GM13976 (cell line): ENCODE data around the gene FYN.
A peak's percentile ranks its signal among the peaks of the same experiment; 100 is the strongest.

Experiments used
- DNase-seq: peaks from one replicate; pipeline ENCODE4 v3.0.0; 2012; ENCODE audit warnings: low spot score
- CTCF ChIP-seq: IDR thresholded peaks from 2 replicates; pipeline ENCODE4 v1.5.1; 2012; ENCODE audit warnings: borderline replicate concordance, mild to moderate bottlenecking; ENCODE audit not compliant: insufficient read depth; ENCODE audit errors: extremely low read depth, missing control alignments, control extremely low read depth
- in situ Hi-C: fragments of 300-500 bp; cut with MboI; formaldehyde crosslinking; loops from one replicate; pipeline ENCODE4 v1.12.0; 2022; ENCODE audit warnings: low sequenced_read_pairs, mixed read lengths, inconsistent platforms; ENCODE audit not compliant: unreplicated experiment

Gene FYN

GRCh38 chr6:111727041-111727440 is 146.2 kb downstream of the FYN start:
- TF ChIP-seq CTCF: no peak
- no peak for DNase-seq
- in situ Hi-C loops: no loop called here

GRCh38 chr6:111725446-111726112 is 147.7 kb downstream of the FYN start:
- DNase-seq: no peak
- no peak for TF ChIP-seq CTCF
- in situ Hi-C loops: no loop called here

GRCh38 chr6:111724505-111724904 is 148.7 kb downstream of the FYN start:
- DNase-seq: peak; percentile 54
- in situ Hi-C loops: no loop called here
- no peak for TF ChIP-seq CTCF

GRCh38 chr6:111724039-111724438 is 149.2 kb downstream of the FYN start:
- no peak for DNase-seq
- in situ Hi-C loops: no loop called here
- no peak for TF ChIP-seq CTCF

- in situ Hi-C loops: no loop called here
- TF ChIP-seq CTCF: no peak
- DNase-seq: no peak
Observed at GRCh38 chr6:111723412-111723970, 149.8 kb downstream of the FYN start.

- in situ Hi-C loops: no loop called here
- no peak for TF ChIP-seq CTCF
- DNase-seq: no peak
Observed at GRCh38 chr6:111722179-111722731, 151.0 kb downstream of the FYN start.

GRCh38 chr6:111721753-111722154 is 151.5 kb downstream of the FYN start:
- in situ Hi-C loops: no loop called here
- peak; percentile 40 for DNase-seq
- TF ChIP-seq CTCF: peak; percentile 52
